Neural crest cell (in vitro differentiated cells): Measurements from ENCODE around the gene COL11A2. TPM values are rescaled to one million over a fixed set of nuclear protein-coding genes. Genes with fewer than 3 reads are reported as not detected.
A peak's percentile ranks its signal among the peaks of the same experiment; 100 is the strongest.

Experiments
- DNase-seq: peaks from one replicate; pipeline ENCODE4 v3.0.0; 2021; ENCODE audit warnings: low read depth, mixed read lengths, low spot score
- H3K27ac Mint-ChIP-seq: one replicate; pipeline ENCODE4 v1.8.0; 2021; ENCODE audit warnings: mild to moderate bottlenecking, mixed read lengths; ENCODE audit not compliant: unreplicated experiment
- H3K27me3 Mint-ChIP-seq: 2 replicates; pipeline ENCODE4 v1.8.0; 2021; ENCODE audit warnings: low read depth, mild to moderate bottlenecking, mixed read lengths
- H3K36me3 Mint-ChIP-seq: 2 replicates; pipeline ENCODE4 v1.8.0; 2021; ENCODE audit warnings: low read depth, mild to moderate bottlenecking, mixed read lengths
- H3K4me1 Mint-ChIP-seq: 2 replicates; pipeline ENCODE4 v1.8.0; 2021; ENCODE audit warnings: mixed read lengths
- H3K4me3 Mint-ChIP-seq: one replicate; pipeline ENCODE4 v1.8.0; 2021; ENCODE audit warnings: mild to moderate bottlenecking, mixed read lengths
- H3K9me3 Mint-ChIP-seq: 2 replicates; pipeline ENCODE4 v1.8.0; 2021; ENCODE audit warnings: mixed read lengths
- total RNA-seq: library from RNA; stranded (reverse); gene quantifications from 2 replicates; pipeline ENCODE4 v1.2.1, GENCODE V29; 2021
- TF ChIP-seq, protein P1 (sequence below): fragments of 200-600 bp; sonication (generic); conservative IDR thresholded peaks from 2 replicates; pipeline ENCODE4 v1.5.0; 2021; ENCODE audit warnings: antibody characterized with exemption, mild to moderate bottlenecking

COL11A2 gene
- total RNA-seq, 1 donor from 2014 or later: 4.2 TPM

- H3K27me3 Mint-ChIP-seq: no peaks in the 10 kb centered on the region
- H3K4me1 Mint-ChIP-seq: no peaks in the 10 kb centered on the region
- H3K27ac Mint-ChIP-seq: no peak overlapping the region
- H3K36me3 Mint-ChIP-seq: no peaks in the 10 kb centered on the region
- no peak for DNase-seq
- TF ChIP-seq, protein P1, sequence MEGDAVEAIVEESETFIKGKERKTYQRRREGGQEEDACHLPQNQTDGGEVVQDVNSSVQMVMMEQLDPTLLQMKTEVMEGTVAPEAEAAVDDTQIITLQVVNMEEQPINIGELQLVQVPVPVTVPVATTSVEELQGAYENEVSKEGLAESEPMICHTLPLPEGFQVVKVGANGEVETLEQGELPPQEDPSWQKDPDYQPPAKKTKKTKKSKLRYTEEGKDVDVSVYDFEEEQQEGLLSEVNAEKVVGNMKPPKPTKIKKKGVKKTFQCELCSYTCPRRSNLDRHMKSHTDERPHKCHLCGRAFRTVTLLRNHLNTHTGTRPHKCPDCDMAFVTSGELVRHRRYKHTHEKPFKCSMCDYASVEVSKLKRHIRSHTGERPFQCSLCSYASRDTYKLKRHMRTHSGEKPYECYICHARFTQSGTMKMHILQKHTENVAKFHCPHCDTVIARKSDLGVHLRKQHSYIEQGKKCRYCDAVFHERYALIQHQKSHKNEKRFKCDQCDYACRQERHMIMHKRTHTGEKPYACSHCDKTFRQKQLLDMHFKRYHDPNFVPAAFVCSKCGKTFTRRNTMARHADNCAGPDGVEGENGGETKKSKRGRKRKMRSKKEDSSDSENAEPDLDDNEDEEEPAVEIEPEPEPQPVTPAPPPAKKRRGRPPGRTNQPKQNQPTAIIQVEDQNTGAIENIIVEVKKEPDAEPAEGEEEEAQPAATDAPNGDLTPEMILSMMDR: no peak
- H3K9me3 Mint-ChIP-seq: no peaks in the 10 kb centered on the region
- H3K4me3 Mint-ChIP-seq: no peak overlapping the region
These were observed 18.6 kb downstream of the COL11A2 start for GRCh38 chr6:33173535-33174180.

DNA sequence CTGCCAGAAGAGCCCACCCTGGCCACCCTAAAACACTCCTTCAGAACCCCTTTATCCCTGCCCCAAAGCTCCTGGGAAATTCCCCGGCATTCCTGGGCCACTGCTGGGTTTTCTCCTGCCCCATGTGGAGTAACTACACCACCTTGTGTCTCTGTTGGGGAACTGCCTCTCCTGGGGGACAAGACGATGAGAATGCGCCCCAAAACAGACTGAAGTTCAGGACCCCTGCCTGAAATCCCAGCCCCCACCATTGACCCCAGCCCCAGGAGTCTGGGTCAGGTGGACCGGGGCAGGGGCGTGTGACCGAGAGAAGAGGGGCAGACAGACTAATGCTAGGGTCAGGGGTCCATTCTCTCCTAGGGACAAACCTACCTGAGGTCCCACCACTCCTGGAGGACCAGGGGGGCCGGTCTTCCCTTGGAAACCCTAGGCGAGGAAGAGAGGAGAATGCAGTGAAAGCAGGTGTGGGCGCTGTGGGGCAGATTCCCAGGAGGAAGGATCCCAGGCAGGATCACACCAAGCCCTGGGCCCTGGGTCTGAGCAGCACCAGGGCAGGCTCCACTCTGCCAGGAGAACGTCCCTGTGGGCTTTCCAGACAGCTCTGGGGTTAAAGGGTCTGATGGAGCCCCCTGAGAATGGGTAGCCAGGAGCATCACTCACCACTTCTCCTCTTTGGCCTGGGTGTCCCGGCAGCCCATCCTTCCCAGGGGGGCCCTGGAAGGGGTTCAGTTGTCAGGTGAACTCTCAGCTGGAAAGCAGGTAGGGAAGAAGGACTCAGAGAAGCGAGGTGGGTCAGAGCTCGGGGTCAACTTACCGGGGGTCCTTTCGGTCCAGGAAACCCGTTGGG lies 19.4 kb downstream of the COL11A2 start:
- H3K9me3 Mint-ChIP-seq: no peaks in the 10 kb centered on the region
- H3K27me3 Mint-ChIP-seq: no peaks in the 10 kb centered on the region
- H3K36me3 Mint-ChIP-seq: no peaks in the 10 kb centered on the region
- DNase-seq: no peak
- H3K4me1 Mint-ChIP-seq: no peaks in the 10 kb centered on the region
- H3K27ac Mint-ChIP-seq: peak overlapping the region; percentile 12
- no peak overlapping the region for H3K4me3 Mint-ChIP-seq
- TF ChIP-seq, protein P1: peak; percentile 51

DNA sequence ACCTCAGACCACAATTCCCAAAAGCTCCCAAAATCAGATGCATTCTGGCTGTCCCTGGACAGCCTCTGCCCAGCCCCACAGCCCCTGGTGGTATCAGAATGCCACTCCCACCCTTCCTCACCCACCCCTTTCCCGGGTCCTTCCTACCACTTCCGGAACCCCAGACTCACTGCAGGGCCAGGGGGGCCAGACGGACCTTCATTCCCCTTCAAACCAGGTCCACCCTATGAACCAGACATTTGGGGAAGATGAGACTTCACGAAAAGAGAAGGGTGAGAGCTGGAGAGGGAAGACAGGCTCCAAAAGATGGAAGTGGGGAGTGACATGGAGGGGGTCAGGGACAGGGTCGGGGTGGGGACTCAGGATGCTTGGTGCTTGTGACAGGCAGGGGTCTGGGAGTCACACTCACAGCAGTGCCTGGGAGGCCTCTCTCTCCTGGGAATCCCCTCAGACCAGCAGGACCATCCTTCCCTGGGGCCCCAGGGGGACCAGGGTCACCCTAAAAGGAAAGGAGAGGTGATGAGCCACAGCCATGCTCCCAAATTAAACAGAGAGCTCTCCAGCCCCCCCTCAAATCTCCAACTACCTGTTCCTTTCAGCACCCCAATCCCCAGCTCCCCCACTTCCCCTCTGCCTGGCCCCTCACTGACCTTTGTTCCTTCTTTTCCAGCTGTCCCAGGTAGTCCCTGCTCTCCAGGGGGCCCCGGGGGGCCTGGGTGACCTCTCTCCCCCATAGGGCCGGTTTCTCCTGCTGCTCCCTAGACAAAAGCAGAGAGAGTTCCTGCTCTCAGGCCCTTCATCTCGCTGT lies 20.2 kb downstream of the COL11A2 start:
- Mint-ChIP-seq H3K4me3 (no peak overlapping the region), H3K4me1 (no peaks in the 10 kb centered on the region), H3K36me3 (no peaks in the 10 kb centered on the region), H3K27ac (no peak overlapping the region), H3K9me3 (no peaks in the 10 kb centered on the region), H3K27me3 (no peaks in the 10 kb centered on the region)
- TF ChIP-seq, protein P1: no peak
- DNase-seq: no peak

DNA sequence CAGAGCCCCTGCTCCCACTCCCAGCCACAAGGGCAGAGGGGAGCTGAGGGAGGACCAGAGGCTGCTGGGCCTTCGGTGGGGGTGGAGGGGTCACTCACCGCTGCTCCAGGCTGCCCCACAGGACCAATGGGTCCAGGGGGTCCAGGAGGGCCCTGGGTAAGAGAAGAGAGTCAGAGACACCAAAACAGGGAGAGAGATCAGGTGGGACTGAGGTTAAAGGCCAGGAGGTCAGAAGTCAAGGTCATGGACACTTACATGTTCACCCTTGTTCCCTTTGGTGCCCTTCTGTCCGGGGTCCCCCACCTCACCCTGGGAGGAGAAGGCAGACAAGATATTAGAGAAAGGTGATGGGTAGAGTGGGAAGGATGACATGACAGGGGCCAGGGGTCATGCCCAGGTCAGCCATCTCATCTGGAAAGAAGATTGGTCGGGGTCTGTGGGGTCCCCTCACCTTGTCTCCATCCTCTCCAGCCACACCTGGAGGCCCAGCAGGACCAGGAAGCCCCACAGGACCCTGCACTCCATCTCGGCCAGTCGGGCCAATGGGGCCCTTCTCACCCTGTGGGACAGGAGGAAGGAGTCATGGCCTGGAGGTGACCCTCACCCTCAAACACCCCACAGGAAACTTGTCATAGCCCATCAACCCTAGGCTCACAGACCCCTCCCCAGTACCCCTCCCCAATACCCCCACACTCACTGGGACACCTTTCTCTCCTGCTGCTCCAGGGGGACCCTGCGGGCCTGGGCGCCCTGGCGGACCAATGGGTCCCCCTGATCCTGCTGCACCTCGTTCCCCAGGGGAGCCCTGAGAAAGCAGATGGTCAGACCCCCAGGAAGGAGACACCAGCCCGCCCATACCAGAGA lies 21.0 kb downstream of the COL11A2 start:
- TF ChIP-seq, protein P1: no peak
- Mint-ChIP-seq H3K27ac (no peak overlapping the region), H3K4me3 (no peak overlapping the region), H3K36me3 (no peaks in the 10 kb centered on the region), H3K9me3 (no peaks in the 10 kb centered on the region), H3K4me1 (no peaks in the 10 kb centered on the region), H3K27me3 (no peaks in the 10 kb centered on the region)
- DNase-seq: no peak
